Measurements from ENCODE around the gene ZBBX. TPM values are rescaled to one million over a fixed set of nuclear protein-coding genes. Genes with fewer than 3 reads are reported as not detected.

The ZBBX gene
- total RNA-seq, 1 donor from 2014 or later, result 4.8 TPM

- TF ChIP-seq CTCF (IDR thresholded peaks at IDR 0.05; ENCODE audit: unreplicated experiment), result no peak
- no peaks in the 10 kb centered on the region for H3K36me3 Mint-ChIP-seq (ENCODE audit: insufficient read depth)
- peaks cover 2% of the 10 kb centered on the region for H3K4me1 Mint-ChIP-seq (ENCODE audit: low read depth)
- DNase-seq (ENCODE audit: low spot score, unreplicated experiment), result no peak
- no peak overlapping the region for H3K4me3 Mint-ChIP-seq (ENCODE audit: low read depth)
- H3K9me3 Mint-ChIP-seq (ENCODE audit: low read depth), result no peaks in the 10 kb centered on the region
- H3K27ac Mint-ChIP-seq, result no peak overlapping the region
- H3K27me3 Mint-ChIP-seq, result no peaks in the 10 kb centered on the region
These were observed 8.0 kb downstream of the ZBBX start for GRCh38 chr3:167372138-167372537.

GRCh38 chr3:167361948-167362347 lies 18.1 kb downstream of the ZBBX start:
- peaks cover 5% of the 10 kb centered on the region for H3K9me3 Mint-ChIP-seq (ENCODE audit: low read depth)
- DNase-seq (ENCODE audit: low spot score, unreplicated experiment), result no peak
- H3K36me3 Mint-ChIP-seq (ENCODE audit: insufficient read depth), result peaks cover 1% of the 10 kb centered on the region
- H3K4me3 Mint-ChIP-seq (ENCODE audit: low read depth), result no peak overlapping the region
- H3K4me1 Mint-ChIP-seq (ENCODE audit: low read depth), result no peaks in the 10 kb centered on the region
- H3K27me3 Mint-ChIP-seq, result no peaks in the 10 kb centered on the region
- TF ChIP-seq CTCF (IDR thresholded peaks at IDR 0.05; ENCODE audit: unreplicated experiment), result no peak
- no peak overlapping the region for H3K27ac Mint-ChIP-seq

GRCh38 chr3:167361306-167361705 lies 18.8 kb downstream of the ZBBX start:
- no peak for DNase-seq (ENCODE audit: low spot score, unreplicated experiment)
- H3K4me1 Mint-ChIP-seq (ENCODE audit: low read depth), result no peaks in the 10 kb centered on the region
- peaks cover 7% of the 10 kb centered on the region for H3K9me3 Mint-ChIP-seq (ENCODE audit: low read depth)
- H3K4me3 Mint-ChIP-seq (ENCODE audit: low read depth), result no peak overlapping the region
- H3K27me3 Mint-ChIP-seq, result no peaks in the 10 kb centered on the region
- no peak overlapping the region for H3K27ac Mint-ChIP-seq
- H3K36me3 Mint-ChIP-seq (ENCODE audit: insufficient read depth), result peaks cover 1% of the 10 kb centered on the region
- TF ChIP-seq CTCF (IDR thresholded peaks at IDR 0.05; ENCODE audit: unreplicated experiment), result no peak

GRCh38 chr3:167355446-167355845 lies 24.7 kb downstream of the ZBBX start:
- peaks cover 1% of the 10 kb centered on the region for H3K36me3 Mint-ChIP-seq (ENCODE audit: insufficient read depth)
- no peak for TF ChIP-seq CTCF (IDR thresholded peaks at IDR 0.05; ENCODE audit: unreplicated experiment)
- no peak for DNase-seq (ENCODE audit: low spot score, unreplicated experiment)
- H3K9me3 Mint-ChIP-seq (ENCODE audit: low read depth), result peaks cover 7% of the 10 kb centered on the region
- no peak overlapping the region for H3K27ac Mint-ChIP-seq
- no peaks in the 10 kb centered on the region for H3K4me1 Mint-ChIP-seq (ENCODE audit: low read depth)
- no peaks in the 10 kb centered on the region for H3K27me3 Mint-ChIP-seq
- H3K4me3 Mint-ChIP-seq (ENCODE audit: low read depth), result no peak overlapping the region

GRCh38 chr3:167354751-167355150 lies 25.3 kb downstream of the ZBBX start:
- H3K27ac Mint-ChIP-seq, result no peak overlapping the region
- peaks cover 7% of the 10 kb centered on the region for H3K9me3 Mint-ChIP-seq (ENCODE audit: low read depth)
- peaks cover 1% of the 10 kb centered on the region for H3K36me3 Mint-ChIP-seq (ENCODE audit: insufficient read depth)
- no peak for DNase-seq (ENCODE audit: low spot score, unreplicated experiment)
- no peak for TF ChIP-seq CTCF (IDR thresholded peaks at IDR 0.05; ENCODE audit: unreplicated experiment)
- H3K27me3 Mint-ChIP-seq, result no peaks in the 10 kb centered on the region
- H3K4me1 Mint-ChIP-seq (ENCODE audit: low read depth), result no peaks in the 10 kb centered on the region
- H3K4me3 Mint-ChIP-seq (ENCODE audit: low read depth), result no peak overlapping the region

Data from progenitor cell of endocrine pancreas (in vitro differentiated cells).